ENCODE data around the gene CDH13. TPM values are rescaled to one million over a fixed set of nuclear protein-coding genes. Genes with fewer than 3 reads are reported as not detected.

The CDH13 gene
- total and polyA plus RNA-seq, 2 donors (not counting 3 experiments of a cell fraction or from before 2014, with no cell fraction given), result 96.6 to 124 TPM

GRCh38 chr16:83029467-83029866, 402.7 kb downstream of the CDH13 start:
- DNase-seq (ENCODE audit: low read depth, low spot score), result no peak
- intact Hi-C loops (cut with micrococcal nuclease), result no loop called here
- Histone ChIP-seq H3K9ac (replicated peaks; ENCODE audit: extremely low read depth, insufficient read depth, low read length) (no peak overlapping the region), H3K9me1 (replicated peaks; ENCODE audit: control insufficient read depth, extremely low read depth, insufficient read depth, low read length) (no peaks in the 10 kb centered on the region), H3K27me3 (ENCODE audit: control insufficient read depth in 2 of 2, insufficient read depth in 2 of 2, low read length in 2 of 2) (no peaks in the 10 kb centered on the region), H3K79me2 (ENCODE audit: control insufficient read depth, insufficient read depth, low read length) (no peaks in the 10 kb centered on the region), H3K4me3 (replicated peaks in 1 of 3; ENCODE audit: insufficient read depth in 1 of 3, low read depth in 1 of 3, low read length in 3 of 3) (no peak overlapping the region), H3K27ac (ENCODE audit: insufficient read depth, low read depth, low read length) (no peak overlapping the region), H4K20me1 (replicated peaks; ENCODE audit: control insufficient read depth, extremely low read depth, insufficient read depth, low read length) (no peaks in the 10 kb centered on the region), H3K4me1 (ENCODE audit: control insufficient read depth, extremely low read depth, insufficient read depth, low read length) (peaks cover 5% of the 10 kb centered on the region), H2AFZ (ENCODE audit: low read depth, low read length) (no peak overlapping the region), H3K36me3 (ENCODE audit: control insufficient read depth in 2 of 2, extremely low read depth in 1 of 2, insufficient read depth in 2 of 2, low read length in 2 of 2) (no peaks in the 10 kb centered on the region), H3K4me2 (ENCODE audit: insufficient read depth, low read length) (no peak overlapping the region), H3K9me3 (replicated peaks; ENCODE audit: control insufficient read depth, insufficient read depth, low read length) (no peaks in the 10 kb centered on the region)
- TF ChIP-seq GATA2 (IDR thresholded peaks at IDR 0.05; ENCODE audit: insufficient read depth, insufficient read length, low read depth, low read length) (no peak), JUN (IDR thresholded peaks at IDR 0.05; ENCODE audit: borderline replicate concordance, insufficient read depth, insufficient read length, low read depth) (no peak), MYC (IDR thresholded peaks at IDR 0.05; ENCODE audit: low read depth, low read length) (no peak), EZH2 (IDR thresholded peaks at IDR 0.05; ENCODE audit: borderline replicate concordance, low read depth, low read length, severe bottlenecking) (no peak), POLR2AphosphoS5 (IDR thresholded peaks at IDR 0.05; ENCODE audit: insufficient read depth, low read depth, low read length) (no peak), POLR2A (IDR thresholded peaks at IDR 0.05; ENCODE audit: low read depth, low read length) (no peak), FOS (IDR thresholded peaks at IDR 0.05; ENCODE audit: borderline replicate concordance, insufficient read depth, low read length) (no peak), MAX (IDR thresholded peaks at IDR 0.05; ENCODE audit: insufficient read depth, insufficient read length) (no peak)
- TF ChIP-seq, protein P1, sequence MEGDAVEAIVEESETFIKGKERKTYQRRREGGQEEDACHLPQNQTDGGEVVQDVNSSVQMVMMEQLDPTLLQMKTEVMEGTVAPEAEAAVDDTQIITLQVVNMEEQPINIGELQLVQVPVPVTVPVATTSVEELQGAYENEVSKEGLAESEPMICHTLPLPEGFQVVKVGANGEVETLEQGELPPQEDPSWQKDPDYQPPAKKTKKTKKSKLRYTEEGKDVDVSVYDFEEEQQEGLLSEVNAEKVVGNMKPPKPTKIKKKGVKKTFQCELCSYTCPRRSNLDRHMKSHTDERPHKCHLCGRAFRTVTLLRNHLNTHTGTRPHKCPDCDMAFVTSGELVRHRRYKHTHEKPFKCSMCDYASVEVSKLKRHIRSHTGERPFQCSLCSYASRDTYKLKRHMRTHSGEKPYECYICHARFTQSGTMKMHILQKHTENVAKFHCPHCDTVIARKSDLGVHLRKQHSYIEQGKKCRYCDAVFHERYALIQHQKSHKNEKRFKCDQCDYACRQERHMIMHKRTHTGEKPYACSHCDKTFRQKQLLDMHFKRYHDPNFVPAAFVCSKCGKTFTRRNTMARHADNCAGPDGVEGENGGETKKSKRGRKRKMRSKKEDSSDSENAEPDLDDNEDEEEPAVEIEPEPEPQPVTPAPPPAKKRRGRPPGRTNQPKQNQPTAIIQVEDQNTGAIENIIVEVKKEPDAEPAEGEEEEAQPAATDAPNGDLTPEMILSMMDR (IDR thresholded peaks at IDR 0.05; ENCODE audit: extremely low read depth in 1 of 2, insufficient read depth in 1 of 2, low read depth in 1 of 2, low read length in 2 of 2), result no peak
- FAIRE-seq, result no peak
- CTCF ChIA-PET, result no interaction called here
- BruUV-seq (replicated peaks), result no TSS peak
- POLR2A ChIA-PET, result no interaction called here
- dilution Hi-C loops (cut with MboI; ENCODE audit: extremely low pct_ligation_motif_present, low sequenced_read_pairs), result no loop called here

Data from endothelial cell of umbilical vein (primary cell).